GM19025 (cell line): ENCODE measurements around the gene SERPINA9.
A peak's percentile ranks its signal among the peaks of the same experiment; 100 is the strongest.
"Not testable (repeated sequence)": the region's sequence is repeated elsewhere in the genome, so short reads cannot be mapped to it uniquely, and the experiment has no call there.

Experiments used
- ATAC-seq: cut with Tn5 transposase; IDR thresholded peaks from one replicate; pipeline ENCODE4 v1.9.1; 2021; ENCODE audit warnings: mild to moderate bottlenecking, low read depth, moderate library complexity; ENCODE audit not compliant: unreplicated experiment

SERPINA9 gene

DNA sequence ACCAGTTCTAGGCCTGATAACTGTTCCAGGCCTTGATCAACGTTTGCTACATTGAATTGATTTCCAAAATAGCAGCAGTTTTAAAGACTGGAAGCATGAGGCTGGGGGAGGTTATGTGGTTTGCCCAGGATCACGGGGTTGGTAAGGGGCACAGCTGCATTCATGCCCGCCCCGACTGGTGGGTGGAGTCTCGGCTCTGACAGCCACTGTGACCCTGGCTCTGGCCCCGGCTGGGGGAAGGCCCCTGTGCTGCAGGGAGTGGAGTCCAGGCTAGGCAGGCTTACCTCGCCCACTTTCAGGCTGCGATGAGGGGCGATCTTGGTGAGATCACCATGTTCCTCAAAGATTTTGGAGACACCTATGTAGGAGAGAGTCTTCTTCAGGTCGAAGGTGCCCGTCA, 13.3 kb upstream of the SERPINA9 start:
- ATAC-seq: no peak

DNA sequence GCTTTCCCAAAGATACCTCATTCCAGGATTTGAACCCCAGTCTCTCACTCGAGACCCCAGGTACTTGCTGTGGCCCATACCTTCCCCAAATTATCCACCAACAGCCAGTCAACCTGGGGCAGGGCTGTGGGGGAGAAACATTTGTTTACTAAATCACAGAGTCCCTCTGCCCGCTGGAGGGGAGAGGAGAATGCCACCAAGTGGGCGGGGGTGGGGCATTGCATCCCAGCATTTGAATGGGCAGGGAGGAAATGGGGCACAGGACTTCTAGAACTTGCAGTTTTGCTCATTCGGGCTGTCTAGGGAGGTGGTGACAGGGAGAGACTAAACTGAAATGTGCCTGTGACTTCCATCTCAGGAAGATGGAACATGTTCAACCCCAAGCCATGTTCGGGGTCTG, 10.9 kb upstream of the SERPINA9 start:
- no peak for ATAC-seq

DNA sequence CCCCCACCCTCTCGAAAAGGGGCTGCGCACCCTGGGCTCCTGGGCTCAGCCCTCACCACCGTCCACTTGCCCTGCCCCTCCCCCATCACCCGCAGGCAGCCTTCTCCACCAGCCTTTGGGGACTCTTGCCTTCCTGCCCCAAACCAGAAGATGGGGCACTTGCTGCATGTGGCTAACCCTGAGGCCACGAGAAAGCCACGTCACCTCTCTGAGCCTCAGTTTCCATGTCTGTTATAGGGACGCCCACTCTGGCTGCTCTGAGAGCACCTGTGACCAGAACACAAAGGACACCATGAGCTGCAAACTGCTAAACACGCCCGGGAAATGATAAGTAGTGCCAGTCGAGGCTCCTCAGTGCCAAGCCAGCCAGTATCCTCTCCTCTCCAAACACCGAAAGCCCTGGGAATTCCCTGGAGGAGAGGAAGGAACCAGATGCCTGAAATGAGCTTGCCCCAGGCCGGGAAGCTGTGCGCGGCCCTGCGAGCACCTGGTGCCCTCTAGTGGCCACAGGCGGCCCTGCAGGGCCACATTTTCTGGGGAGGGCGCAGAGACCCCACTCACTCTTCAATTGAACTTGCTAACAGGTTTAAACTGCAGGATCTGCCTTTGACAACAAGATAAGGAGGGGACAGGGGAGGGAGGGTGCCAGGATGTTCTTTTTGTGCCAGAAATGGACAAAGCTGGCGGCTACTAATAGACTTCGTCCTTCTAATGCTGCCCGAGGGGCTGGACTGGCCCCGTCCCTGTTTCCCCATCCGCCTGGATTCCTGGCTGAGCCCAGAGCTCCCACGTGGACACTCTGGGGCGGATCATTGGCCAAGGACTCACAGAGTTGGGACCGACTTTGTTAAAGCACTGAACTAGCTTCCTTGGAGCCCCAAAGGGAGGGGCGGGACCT, 10.2 kb upstream of the SERPINA9 start:
- ATAC-seq: no peak

DNA sequence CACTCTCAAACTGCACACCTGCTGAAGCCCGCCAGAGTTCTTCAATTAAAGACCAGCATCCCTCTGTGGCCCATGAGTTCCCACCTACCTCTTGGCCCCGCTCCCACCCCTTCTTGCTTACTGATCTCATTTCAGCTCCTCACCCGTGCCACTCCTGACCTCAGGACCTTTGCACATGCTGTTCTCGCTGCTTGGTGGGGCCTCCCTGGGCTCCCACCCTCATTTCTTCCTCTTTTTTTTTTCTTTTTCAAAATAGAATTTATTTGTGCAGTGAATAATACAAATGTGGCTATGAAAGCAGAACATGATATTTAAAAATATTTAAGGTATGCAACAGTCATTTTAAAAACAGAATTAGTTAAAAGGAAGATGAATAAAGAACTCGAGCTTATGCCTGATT, 8.5 kb upstream of the SERPINA9 start:
- ATAC-seq: no peak

DNA sequence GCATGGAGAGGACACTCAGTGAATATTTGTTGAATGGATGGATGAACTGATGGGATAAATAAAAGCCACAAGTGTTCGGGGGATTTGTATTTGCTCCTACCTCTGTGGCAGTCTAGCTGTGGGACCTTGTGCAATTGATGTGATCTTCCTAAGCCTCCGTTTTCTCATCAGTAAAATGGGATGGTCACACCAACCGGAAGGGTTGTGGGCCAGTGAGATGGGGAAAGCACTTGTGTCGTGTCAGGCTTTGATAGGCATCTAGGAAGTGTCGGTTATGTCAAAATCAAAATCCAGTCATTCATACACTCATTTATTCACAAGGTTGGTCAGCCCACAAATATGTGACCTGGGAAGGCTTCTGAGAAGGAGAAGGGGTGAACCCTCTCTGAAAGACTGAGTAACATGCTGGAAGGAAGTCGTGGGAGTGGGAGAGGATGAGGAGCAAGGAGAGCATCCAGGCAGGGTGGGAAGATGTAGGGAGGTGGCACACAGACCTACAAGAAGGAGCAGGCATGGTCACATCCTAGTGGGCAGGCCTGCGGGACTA, 7.8 kb upstream of the SERPINA9 start:
- ATAC-seq: no peak

DNA sequence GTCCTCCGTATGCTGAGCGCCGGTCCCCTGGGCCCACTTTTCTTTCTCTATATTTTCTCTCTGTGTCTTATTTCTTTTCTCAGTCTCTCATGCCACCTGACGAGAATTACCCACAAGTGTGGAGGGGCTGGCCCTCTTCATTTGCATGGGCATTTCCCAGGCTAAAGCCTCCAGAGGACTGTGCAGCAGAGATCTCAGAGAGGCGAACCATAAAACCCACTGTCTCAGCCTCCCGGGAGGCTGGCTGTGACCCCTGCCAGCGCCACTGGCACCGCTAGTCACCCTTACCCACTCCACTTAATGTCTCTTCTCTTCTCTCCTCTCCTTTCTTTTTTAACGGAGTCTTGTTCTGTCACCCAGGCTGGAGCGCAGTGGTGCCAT, 7.1 kb upstream of the SERPINA9 start:
- ATAC-seq: peak; percentile 72

DNA sequence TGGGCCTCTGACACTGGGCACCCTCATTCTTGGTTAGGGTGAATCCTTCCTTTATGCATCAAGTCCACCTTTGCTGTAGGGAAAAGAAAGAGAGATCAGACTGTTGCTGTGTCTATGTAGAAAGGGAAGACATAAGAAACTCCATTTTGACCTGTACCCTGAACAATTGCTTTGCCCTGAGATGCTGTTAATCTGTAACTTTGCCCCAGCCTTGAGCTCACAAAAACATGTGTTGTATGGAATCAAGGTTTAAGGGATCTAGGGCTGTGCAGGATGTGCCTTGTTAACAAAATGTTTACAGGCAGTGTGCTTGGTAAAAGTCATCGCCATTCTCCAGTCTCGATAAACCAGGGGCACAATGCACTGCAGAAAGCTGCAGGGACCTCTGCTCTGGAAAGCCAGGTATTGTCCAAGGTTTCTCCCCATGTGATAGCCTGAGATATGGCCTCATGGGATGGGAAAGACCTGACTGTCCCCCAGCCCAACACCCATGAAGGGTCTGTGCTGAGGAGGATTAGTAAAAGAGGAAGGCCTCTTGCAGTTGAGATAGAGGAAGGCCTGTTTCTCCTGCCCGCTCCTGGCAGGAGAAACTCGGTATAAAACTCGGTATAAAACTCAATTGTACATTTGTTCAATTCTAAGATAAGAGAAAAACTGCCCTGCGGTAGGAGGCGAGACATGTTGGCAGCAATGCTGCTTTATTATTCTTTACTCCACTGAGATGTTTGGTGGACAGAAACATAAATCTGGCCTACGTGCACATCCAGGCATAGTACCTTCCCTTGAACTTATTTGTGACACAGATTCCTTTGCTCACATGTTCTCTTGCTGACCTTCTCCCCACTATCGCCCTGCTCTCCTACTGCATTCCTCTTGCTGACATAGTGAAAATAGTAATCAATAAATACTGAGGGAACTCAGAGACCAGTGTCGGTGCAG, 6.4 kb upstream of the SERPINA9 start:
- not testable (repeated sequence) for ATAC-seq

DNA sequence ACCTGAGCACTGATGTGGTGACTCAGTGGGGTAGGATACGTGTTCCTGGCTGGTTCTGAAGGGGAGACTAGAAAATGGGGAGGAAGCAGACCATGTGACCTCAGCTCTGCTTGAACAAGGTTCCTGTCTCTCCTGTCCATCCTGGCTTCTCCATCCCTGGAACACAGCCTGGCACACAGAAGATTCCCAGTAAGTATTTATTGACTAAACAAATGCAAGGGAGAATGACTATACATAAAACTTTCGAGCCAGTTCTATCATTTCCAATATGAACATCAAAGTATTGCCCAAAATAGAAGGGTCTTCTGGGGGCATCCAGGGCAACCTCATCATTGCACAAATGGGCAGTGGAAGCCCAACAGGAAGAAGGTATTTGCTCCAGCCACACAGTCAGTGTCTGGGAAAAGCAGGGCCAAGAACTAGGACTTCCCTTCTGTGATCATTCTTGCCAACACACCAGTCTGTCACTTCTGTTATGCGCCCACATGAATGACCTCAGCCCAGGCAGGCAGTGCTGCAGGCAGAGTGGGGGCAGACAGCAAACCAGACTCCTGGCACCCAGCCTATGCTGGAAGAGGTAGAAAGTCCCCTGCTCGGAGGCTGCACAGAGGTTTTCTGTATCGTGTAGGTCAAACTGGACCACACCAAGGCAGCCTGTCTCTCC, 5.6 kb upstream of the SERPINA9 start:
- no peak for ATAC-seq

DNA sequence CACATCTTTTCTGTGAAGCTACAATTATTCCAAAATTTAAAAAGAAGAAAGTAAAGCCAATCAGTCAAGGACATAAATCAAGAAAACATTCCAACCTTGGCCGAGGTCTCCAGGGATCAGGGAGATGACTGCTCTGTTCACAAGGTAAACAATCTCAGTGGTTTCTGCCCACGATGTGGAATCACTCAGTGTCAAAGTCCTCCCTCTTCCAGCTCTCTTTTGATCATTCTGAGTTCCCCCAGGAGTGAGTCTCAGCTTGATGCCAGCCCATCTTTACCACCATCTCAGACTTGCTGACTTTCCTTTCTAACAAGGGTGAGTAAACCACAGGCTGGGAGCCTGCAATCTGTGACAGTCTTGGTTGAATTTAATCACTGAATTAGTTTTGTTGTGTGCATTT, 4.8 kb upstream of the SERPINA9 start:
- no peak for ATAC-seq

DNA sequence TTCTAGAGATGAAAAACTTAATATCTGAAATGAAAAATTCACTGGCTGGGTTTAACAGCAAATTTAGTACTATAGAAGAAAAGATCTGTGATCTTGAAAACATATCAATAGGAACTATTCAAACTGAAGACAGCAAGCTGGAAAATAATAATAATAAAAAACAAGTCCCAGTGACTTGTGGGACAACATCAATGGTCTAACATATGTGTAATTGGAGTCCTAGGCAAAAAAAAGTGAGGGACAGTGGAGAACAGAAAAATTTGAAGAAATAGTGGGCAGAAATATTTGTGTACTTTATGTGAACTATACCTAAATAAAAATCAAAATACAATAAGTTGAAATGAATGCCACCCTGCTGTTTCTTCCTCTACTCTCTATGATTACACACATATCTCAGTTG, 2.4 kb upstream of the SERPINA9 start:
- no peak for ATAC-seq

DNA sequence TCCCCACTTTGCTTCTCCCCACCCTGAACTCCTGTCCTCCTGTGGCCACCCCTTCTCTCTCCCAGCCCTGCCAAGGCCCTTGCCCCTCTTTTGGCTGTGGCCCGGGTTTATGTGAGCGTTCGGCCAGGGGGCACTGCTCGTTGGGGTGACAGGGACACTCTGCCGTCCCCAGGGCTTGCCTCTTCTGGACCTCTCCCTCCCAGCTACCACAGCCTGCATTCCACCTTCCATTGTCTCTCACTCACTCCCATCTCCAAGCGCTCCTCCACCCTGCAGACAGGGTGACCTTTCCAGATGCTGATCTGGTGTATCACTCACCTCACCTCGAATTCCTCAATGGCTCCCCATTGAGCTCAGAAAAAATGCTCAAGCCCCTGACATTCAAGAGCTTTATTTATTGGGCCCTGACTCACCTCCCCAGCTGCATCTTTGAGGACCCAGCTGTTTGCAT, 1.4 kb downstream of the SERPINA9 start:
- ATAC-seq: no peak

DNA sequence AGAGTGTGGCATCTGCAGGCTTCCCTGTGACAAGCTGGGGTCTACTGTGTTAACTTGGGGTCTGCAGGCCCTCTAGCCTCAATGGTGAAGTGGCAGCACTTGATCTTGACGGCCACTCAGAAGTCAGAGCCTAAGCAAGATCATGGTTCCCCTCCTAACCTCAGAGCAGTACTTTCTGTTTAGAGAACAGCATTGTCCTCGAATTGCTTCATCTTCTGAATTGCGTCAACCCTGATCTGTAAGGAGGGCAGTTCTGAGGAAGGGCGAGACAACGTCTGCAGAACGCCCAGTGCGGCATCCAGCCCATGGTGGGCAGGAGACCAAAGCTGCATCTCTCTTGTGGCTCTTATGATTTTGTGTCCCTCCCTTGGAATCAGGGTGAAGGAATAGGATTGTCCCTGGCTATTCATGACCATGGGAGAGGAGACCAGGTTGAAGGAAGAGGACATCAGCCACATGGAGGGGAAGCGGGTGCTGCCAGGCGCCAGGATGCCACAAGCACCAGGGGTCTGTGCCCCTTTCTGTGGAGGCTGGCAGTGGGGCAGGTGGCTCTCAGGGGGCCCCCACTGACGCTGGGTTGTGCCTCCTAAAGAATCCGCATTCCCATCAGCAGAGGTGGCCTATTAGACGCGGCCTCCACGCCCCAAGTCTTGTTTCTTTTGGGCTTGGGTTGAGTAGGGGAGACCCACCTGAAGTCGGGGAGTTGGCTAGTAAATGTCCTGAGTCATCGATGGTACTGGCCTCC, 2.2 kb downstream of the SERPINA9 start:
- ATAC-seq: no peak

DNA sequence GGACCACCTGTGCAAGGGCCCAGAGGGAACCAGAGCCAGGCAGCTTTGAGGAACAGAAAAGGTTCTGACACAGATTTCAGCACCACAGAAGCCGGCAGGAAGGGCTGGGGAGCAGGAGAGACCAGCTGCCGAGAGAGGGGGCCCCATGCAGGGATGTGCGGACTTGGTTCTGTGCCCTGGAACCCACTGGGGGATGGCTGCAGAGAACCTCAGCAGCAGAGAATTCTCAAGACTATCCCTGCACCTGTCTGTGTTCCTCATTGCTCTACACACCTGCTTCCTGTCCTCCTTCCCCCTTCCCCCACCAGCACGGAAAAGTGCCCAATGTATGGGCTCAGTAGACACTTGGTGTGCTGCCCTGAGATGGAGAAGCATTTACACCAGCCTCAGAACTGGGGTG, 3.2 kb downstream of the SERPINA9 start:
- ATAC-seq: no peak

DNA sequence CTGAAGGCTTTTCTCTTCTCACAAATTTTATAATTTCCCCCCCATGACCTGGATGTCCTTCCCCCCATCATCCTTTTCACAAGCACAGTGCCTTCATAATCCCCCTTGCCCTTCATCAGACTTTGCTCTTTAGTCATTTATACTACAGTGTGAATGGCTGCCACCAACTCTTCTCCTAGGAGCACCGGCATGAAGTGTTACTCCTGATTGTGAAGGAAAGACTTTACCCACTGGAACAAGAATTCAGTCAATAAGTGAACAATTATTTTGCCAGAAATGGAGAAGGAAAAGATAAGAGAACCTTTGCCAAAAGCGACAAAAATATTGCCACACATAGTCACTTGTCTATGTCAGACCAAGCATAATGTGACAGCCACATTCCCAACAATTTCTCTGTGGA, 5.0 kb downstream of the SERPINA9 start:
- ATAC-seq: no peak

DNA sequence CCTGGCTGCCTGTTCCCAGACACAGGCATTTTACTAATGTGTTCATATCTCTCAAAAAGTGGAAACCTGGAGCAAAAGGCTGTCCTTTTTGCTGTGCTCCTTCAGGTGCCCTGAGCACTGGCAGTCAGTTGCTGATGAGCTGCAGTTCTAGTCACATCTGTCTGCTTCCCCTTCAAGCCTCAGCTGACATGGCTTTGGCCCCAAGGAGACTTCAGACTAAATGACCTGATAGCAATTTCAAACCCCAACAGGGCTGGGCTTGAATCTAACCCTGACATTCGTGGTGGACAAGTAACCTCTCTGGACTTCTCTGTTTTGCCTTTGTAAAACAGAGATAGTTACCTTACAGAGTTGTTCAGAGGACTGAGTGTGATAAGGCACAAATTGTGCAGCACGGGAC, 5.7 kb downstream of the SERPINA9 start:
- ATAC-seq: no peak

DNA sequence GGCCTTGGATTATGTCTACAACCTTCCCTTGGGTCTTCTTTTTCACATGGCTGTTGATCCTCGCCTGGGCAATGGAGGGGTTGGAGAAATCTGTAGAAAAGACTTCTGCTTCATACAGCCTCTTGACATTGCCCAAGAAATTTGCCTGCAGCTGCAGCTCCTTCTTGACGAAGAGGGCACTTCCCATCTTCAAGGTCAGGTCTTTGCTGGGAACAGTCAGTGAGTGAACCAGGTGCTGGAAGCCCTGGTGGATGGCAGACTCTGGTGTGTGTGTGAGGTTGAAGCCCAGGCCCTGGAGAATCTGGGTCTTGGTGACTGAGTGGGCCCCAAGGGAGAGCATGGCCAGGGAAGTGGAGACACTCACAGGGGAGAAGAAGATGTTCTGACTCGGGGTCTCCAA, 6.7 kb downstream of the SERPINA9 start:
- ATAC-seq: no peak

DNA sequence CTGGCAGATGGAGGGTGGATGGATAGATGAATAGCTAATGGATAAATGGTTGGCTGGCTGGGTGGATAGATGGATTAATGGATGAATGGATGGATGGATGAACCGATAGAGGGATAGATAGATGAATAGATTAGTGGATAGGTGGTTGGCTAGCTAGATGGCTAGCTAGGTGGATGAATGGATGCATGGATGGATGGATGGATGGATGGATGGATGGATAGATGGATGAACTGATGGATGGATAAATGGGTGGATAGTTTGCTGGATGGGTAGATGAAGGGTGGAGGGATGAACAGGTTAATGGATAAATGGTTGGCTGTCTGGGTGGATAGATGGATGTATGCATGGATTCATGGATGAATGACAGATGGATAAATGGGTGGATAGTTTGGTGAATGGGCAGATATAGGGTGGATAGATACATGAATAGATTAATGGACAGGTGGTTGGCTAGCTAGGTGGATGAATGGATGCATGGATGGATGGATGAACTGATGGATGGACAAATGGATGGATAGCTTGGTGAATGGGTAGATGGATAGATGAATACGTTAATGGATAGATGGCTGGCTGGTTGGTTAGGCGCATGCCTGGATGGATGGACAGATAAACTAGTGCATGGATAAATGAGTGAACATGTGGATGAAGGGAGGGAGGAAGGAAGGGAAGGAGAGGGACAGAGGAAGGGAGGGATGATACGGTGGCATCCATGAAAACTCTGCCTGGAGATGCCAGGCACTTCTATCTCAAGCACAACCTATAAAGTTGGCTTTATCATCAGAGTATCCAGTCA, 8.1 kb downstream of the SERPINA9 start:
- no peak for ATAC-seq

DNA sequence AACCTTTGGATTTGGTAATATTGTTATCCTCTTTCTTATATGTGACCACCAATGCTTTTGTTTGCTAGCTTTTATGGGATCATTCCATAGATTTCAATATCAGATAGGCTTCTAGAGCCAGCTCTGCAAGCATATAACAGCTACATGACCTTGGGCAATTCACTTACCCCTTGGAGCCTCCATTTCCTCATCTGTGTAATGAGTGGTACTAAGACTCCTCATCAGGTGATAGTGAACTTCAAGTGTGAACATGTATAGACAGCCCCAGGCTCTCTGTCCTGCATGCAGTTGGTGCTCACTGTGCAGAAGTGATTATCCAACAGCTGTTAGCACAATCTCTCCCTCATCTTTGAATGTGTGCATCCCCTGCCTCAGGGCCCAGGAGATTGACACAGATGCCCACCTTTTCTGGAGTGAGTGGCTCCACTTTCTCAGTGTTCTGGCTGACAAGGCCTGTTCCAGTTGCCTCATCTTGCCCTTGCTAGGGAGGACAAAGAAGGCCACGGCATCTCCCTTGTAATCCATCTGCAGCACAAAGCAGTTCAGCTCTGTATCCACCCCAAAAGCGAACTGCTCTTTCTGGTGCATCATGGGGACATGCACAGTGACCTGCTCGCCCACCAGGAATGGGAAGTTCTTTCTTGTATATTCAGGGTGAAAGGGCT, 9.2 kb downstream of the SERPINA9 start:
- ATAC-seq: no peak

DNA sequence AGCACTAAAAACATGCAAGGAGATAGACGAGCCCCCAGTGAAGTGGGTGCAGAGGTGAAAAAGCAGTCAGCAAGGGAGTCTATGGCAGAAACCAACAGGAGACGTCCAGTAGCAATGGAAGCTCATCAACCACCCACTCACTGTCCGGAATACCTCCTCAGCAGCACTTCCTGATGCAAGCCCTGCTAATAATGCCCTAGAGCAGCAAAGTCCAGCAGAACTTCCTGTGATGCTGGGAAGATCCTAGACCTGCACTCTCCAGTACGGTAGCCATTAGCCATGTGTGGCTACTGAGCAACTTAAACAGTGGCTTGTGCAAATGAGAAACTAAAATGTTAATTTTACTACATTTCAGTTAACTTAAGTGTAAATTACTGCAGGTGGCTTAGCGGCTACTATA, 11.0 kb downstream of the SERPINA9 start:
- ATAC-seq: no peak
